Keratinocyte (primary cell): ENCODE measurements around the gene TMEM52. TPM values are rescaled to one million over a fixed set of nuclear protein-coding genes. Genes with fewer than 3 reads are reported as not detected.

ENCODE experiments used
- DNase-seq: peaks from one replicate; pipeline ENCODE4 v3.0.0-alpha.2; 2011; ENCODE audit warnings: low read depth, missing footprints, low spot score
- FAIRE-seq: peaks from 2 replicates; lab custom pipeline; 2011; peaks lifted over from hg19 to GRCh38; lab: Jason Lieb, UNC
- H2AFZ ChIP-seq: 2 replicates; pipeline ENCODE4 v1.6.0; 2012; ENCODE audit warnings: low read length, control low read depth, inconsistent platforms; ENCODE audit not compliant: control insufficient read depth
- H3K27ac ChIP-seq: 2 replicates; pipeline ENCODE4 v1.5.1; 2011; ENCODE audit warnings: low read length; ENCODE audit not compliant: control insufficient read depth, insufficient read depth
- H3K27me3 ChIP-seq: 3 replicates; pipeline ENCODE4 v1.6.0; 2011; ENCODE audit warnings: low read length; ENCODE audit not compliant: control insufficient read depth, insufficient read depth; ENCODE audit errors: extremely low read depth
- H3K36me3 ChIP-seq, 2 experiments: 2 replicates in 1 of 2; 3 replicates in 1 of 2; pipeline ENCODE4 v1.5.1; 2011; ENCODE audit warnings: low read length in 2 of 2, mild to moderate bottlenecking in 1 of 2; ENCODE audit not compliant: control insufficient read depth in 2 of 2, insufficient read depth in 2 of 2; ENCODE audit errors: extremely low read depth in 1 of 2
- H3K4me1 ChIP-seq: 3 replicates; pipeline ENCODE4 v1.5.1; 2011; ENCODE audit warnings: low read length; ENCODE audit not compliant: control insufficient read depth, insufficient read depth; ENCODE audit errors: extremely low read depth
- H3K4me2 ChIP-seq: 3 replicates; pipeline ENCODE4 v1.6.0; 2011; ENCODE audit warnings: low read depth, low read length; ENCODE audit not compliant: control insufficient read depth, insufficient read depth; ENCODE audit errors: extremely low read depth
- H3K4me3 ChIP-seq, 3 experiments: fragments of 200-600 bp in 1 of 3; sonication (generic) in 1 of 3; 2 replicates in 2 of 3; 3 replicates in 1 of 3; pipeline ENCODE4 v1.5.1; 2011 to 2016; ENCODE audit warnings: low read length in 3 of 3, mild to moderate bottlenecking in 3 of 3, control low read depth in 2 of 3, inconsistent platforms in 1 of 3, low read depth in 1 of 3, mixed read lengths in 1 of 3, mixed run types in 1 of 3, moderate library complexity in 1 of 3; ENCODE audit not compliant: control insufficient read depth in 2 of 3, insufficient read depth in 2 of 3; ENCODE audit errors: extremely low read depth in 1 of 3
- H3K79me2 ChIP-seq: 2 replicates; pipeline ENCODE4 v1.6.0; 2012; ENCODE audit warnings: low read length; ENCODE audit not compliant: control insufficient read depth, insufficient read depth
- H3K9ac ChIP-seq: 3 replicates; pipeline ENCODE4 v1.6.0; 2011; ENCODE audit warnings: low read length; ENCODE audit not compliant: control insufficient read depth, insufficient read depth; ENCODE audit errors: extremely low read depth
- H3K9me1 ChIP-seq: 3 replicates; pipeline ENCODE4 v1.6.0; 2011; ENCODE audit warnings: low read length; ENCODE audit not compliant: control insufficient read depth, insufficient read depth; ENCODE audit errors: extremely low read depth
- H3K9me3 ChIP-seq: 2 replicates; pipeline ENCODE4 v1.5.1; 2012; ENCODE audit warnings: low read depth, low read length; ENCODE audit not compliant: control insufficient read depth
- H4K20me1 ChIP-seq: 3 replicates; pipeline ENCODE4 v1.6.0; 2011; ENCODE audit warnings: low read length; ENCODE audit not compliant: control insufficient read depth, insufficient read depth; ENCODE audit errors: extremely low read depth
- EZH2 ChIP-seq: IDR thresholded peaks from one replicate; pipeline ENCODE4 v1.6.1; 2012; ENCODE audit warnings: inconsistent platforms, mild to moderate bottlenecking, low read length, moderate library complexity
- dilution Hi-C: fragments of 300-500 bp; cut with MboI; formaldehyde crosslinking; loops from one replicate; pipeline ENCODE4 v1.7.0; 2020; ENCODE audit warnings: low sequenced_read_pairs; ENCODE audit not compliant: extremely low pct_ligation_motif_present
- polyA plus RNA-seq, 5 experiments: library from polyadenylated mRNA; depleted of rRNA in 3 of 5; stranded (reverse) in 3 of 5; stranded (forward) in 1 of 5; unstranded in 1 of 5; fragments of >200 nt; gene quantifications; 1 replicate in 1 of 5; 2 replicates in 3 of 5; 3 replicates in 1 of 5; pipeline versions ENCODE4 v1.2.1 to v1.2.3, GENCODE V29; 2011 to 2012; ENCODE audit warnings: missing spikeins in 2 of 5, low read depth in 1 of 5, low replicate concordance in 1 of 5
- TF ChIP-seq, protein P1 (sequence below), 3 experiments: IDR thresholded peaks in 1 of 3; conservative IDR thresholded peaks in 1 of 3; optimal IDR thresholded peaks in 1 of 3; 2 replicates in 2 of 3; 3 replicates in 1 of 3; pipeline versions ENCODE3 to v1.5.1; 2011; ENCODE audit warnings: low read length in 3 of 3, mild to moderate bottlenecking in 3 of 3, moderate library complexity in 2 of 3, control low read depth in 1 of 3, inconsistent platforms in 1 of 3; ENCODE audit not compliant: insufficient read depth in 2 of 3; ENCODE audit errors: extremely low read depth in 1 of 3

Gene TMEM52
- polyA plus RNA-seq, 1 donor (not counting 4 experiments of a cell fraction or from before 2014, with no cell fraction given): 0.10 TPM

GRCh38 chr1:1925437-1926345 is 6.6 kb upstream of the TMEM52 start:
- Histone ChIP-seq H3K36me3 (no peaks in the 10 kb centered on the region), H3K27me3 (peaks cover 45% of the 10 kb centered on the region), H3K9me3 (no peaks in the 10 kb centered on the region), H3K9ac (no peak overlapping the region), H3K9me1 (no peaks in the 10 kb centered on the region), H3K4me1 (no peaks in the 10 kb centered on the region), H3K79me2 (no peaks in the 10 kb centered on the region), H3K4me2 (no peak overlapping the region), H2AFZ (no peak overlapping the region), H3K4me3 (no peak overlapping the region), H4K20me1 (no peaks in the 10 kb centered on the region), H3K27ac (no peak overlapping the region)
- TF ChIP-seq, protein P1, sequence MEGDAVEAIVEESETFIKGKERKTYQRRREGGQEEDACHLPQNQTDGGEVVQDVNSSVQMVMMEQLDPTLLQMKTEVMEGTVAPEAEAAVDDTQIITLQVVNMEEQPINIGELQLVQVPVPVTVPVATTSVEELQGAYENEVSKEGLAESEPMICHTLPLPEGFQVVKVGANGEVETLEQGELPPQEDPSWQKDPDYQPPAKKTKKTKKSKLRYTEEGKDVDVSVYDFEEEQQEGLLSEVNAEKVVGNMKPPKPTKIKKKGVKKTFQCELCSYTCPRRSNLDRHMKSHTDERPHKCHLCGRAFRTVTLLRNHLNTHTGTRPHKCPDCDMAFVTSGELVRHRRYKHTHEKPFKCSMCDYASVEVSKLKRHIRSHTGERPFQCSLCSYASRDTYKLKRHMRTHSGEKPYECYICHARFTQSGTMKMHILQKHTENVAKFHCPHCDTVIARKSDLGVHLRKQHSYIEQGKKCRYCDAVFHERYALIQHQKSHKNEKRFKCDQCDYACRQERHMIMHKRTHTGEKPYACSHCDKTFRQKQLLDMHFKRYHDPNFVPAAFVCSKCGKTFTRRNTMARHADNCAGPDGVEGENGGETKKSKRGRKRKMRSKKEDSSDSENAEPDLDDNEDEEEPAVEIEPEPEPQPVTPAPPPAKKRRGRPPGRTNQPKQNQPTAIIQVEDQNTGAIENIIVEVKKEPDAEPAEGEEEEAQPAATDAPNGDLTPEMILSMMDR (optimal IDR thresholded peaks at IDR 0.05 in 1 of 3, IDR thresholded peaks at IDR 0.05 in 1 of 3, conservative IDR thresholded peaks at IDR 0.05 in 1 of 3; ENCODE audit: extremely low read depth in 1 of 3, insufficient read depth in 2 of 3, low read length in 3 of 3): no peak
- TF ChIP-seq EZH2: no peak
- dilution Hi-C loops: no loop called here
- DNase-seq (no peak), FAIRE-seq (no peak)

DNA sequence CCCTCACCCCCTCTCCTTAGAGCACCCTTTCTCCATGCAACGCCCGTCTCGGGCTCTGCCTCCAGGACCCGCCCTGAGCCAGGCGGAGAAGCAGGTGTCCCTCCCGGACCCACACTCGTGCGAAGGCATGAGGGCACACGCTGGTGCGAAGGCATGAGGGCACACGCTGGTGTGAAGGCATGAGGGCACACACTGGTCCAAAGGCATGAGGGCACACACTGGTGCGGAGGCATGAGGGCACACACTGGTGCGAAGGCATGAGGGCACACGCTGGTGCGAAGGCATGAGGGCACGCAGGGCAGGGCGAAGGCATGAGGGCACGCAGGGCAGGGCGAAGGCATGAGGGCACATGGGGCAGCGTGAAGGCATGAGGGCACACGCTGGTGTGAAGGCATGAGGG is 5.8 kb upstream of the TMEM52 start:
- Histone ChIP-seq H3K4me1 (no peaks in the 10 kb centered on the region), H4K20me1 (no peaks in the 10 kb centered on the region), H3K4me2 (no peak overlapping the region), H3K27me3 (peaks cover 45% of the 10 kb centered on the region), H3K27ac (no peak overlapping the region), H3K9me1 (no peaks in the 10 kb centered on the region), H2AFZ (no peak overlapping the region), H3K9me3 (no peaks in the 10 kb centered on the region), H3K36me3 (no peaks in the 10 kb centered on the region), H3K4me3 (no peak overlapping the region), H3K9ac (no peak overlapping the region), H3K79me2 (no peaks in the 10 kb centered on the region)
- dilution Hi-C loops: no loop called here
- DNase-seq: no peak
- TF ChIP-seq, protein P1 (optimal IDR thresholded peaks at IDR 0.05 in 1 of 3, IDR thresholded peaks at IDR 0.05 in 1 of 3, conservative IDR thresholded peaks at IDR 0.05 in 1 of 3; ENCODE audit: extremely low read depth in 1 of 3, insufficient read depth in 2 of 3, low read length in 3 of 3): no peak
- TF ChIP-seq EZH2: no peak
- no peak for FAIRE-seq
